Stimulated activated naive B cell treated with anti-CD40 and anti-IgM and Interleukin-4, amounts not matched to agents 10 μg/mL and 1 μg/mL and 100 μg/mL, for 72 hours (primary cell): ENCODE data around the gene YIPF7.
A peak's percentile ranks its signal among the peaks of the same experiment; 100 is the strongest.

Source experiments
- ATAC-seq, 2 donors: fragments of 150-1000 bp; cut with Tn5 transposase; replicated peaks; 2 replicates each; pipeline ENCODE4 v1.10.0; 2021; ENCODE audit warnings: moderate library complexity in 1 of 2
- DNase-seq: peaks from one replicate; pipeline ENCODE4 v3.0.0; 2021
- H3K27ac Mint-ChIP-seq: one replicate; pipeline ENCODE4 v1.8.0; 2022; ENCODE audit warnings: mild to moderate bottlenecking, mixed read lengths
- H3K27me3 Mint-ChIP-seq, 2 donors: one replicate each; pipeline ENCODE4 v1.8.0; 2022; ENCODE audit warnings: mixed read lengths in 2 of 2
- H3K36me3 Mint-ChIP-seq, 2 donors: one replicate each; pipeline ENCODE4 v1.8.0; 2022; ENCODE audit warnings: mixed read lengths in 2 of 2, mild to moderate bottlenecking in 1 of 2
- H3K4me1 Mint-ChIP-seq, 2 donors: one replicate each; pipeline ENCODE4 v1.8.0; 2022; ENCODE audit warnings: mixed read lengths in 2 of 2, mild to moderate bottlenecking in 1 of 2
- H3K4me3 Mint-ChIP-seq, 2 donors: one replicate each; pipeline ENCODE4 v1.8.0; 2022; ENCODE audit warnings: mild to moderate bottlenecking in 2 of 2, mixed read lengths in 2 of 2, moderate library complexity in 1 of 2
- H3K9me3 Mint-ChIP-seq, 2 donors: one replicate each; pipeline ENCODE4 v1.8.0; 2022; ENCODE audit warnings: mixed read lengths in 2 of 2, mild to moderate bottlenecking in 1 of 2

Gene YIPF7

GRCh38 chr4:44651425-44651824 lies at the start of gene YIPF7:
Gene YIPF7 (minus strand): TSS chr4:44651625. CDS start chr4:44650100, 1,525 bp downstream.
- no peaks in the 10 kb centered on the region for H3K4me1 Mint-ChIP-seq
- no peaks in the 10 kb centered on the region for H3K9me3 Mint-ChIP-seq
- H3K36me3 Mint-ChIP-seq: no peaks in the 10 kb centered on the region
- H3K4me3 Mint-ChIP-seq: no peak within 1 kb of the TSS
- H3K27me3 Mint-ChIP-seq: peaks cover 7 to 18% of the 10 kb centered on the region in 2 donors
- DNase-seq: no peak
- no peak within 1 kb of the TSS for H3K27ac Mint-ChIP-seq
- no peak for ATAC-seq

GRCh38 chr4:44701037-44701436 lies 49.6 kb upstream of the YIPF7 start:
- no peaks in the 10 kb centered on the region for H3K9me3 Mint-ChIP-seq
- H3K36me3 Mint-ChIP-seq: peaks cover 24 to 32% of the 10 kb centered on the region in 2 donors
- H3K27ac Mint-ChIP-seq: no peak overlapping the region
- peaks cover 0 to 4% of the 10 kb centered on the region in 2 donors for H3K4me1 Mint-ChIP-seq
- no peaks in the 10 kb centered on the region for H3K27me3 Mint-ChIP-seq
- no peak for DNase-seq
- no peak overlapping the region for H3K4me3 Mint-ChIP-seq
- ATAC-seq: no peak

GRCh38 chr4:44700427-44700826 lies 49.0 kb upstream of the YIPF7 start:
- peaks cover 24 to 32% of the 10 kb centered on the region in 2 donors for H3K36me3 Mint-ChIP-seq
- H3K4me3 Mint-ChIP-seq: no peak overlapping the region
- peaks cover 0 to 4% of the 10 kb centered on the region in 2 donors for H3K4me1 Mint-ChIP-seq
- ATAC-seq (no peak), DNase-seq (no peak)
- no peaks in the 10 kb centered on the region for H3K27me3 Mint-ChIP-seq
- H3K9me3 Mint-ChIP-seq: no peaks in the 10 kb centered on the region
- H3K27ac Mint-ChIP-seq: peak overlapping the region; percentile 38

GRCh38 chr4:44684648-44685047 lies 33.2 kb upstream of the YIPF7 start:
- Mint-ChIP-seq H3K36me3 (peaks cover 16 to 30% of the 10 kb centered on the region in 2 donors), H3K9me3 (no peaks in the 10 kb centered on the region), H3K27ac (no peak overlapping the region), H3K4me1 (peaks cover 6 to 12% of the 10 kb centered on the region in 2 donors), H3K4me3 (no peak overlapping the region), H3K27me3 (no peaks in the 10 kb centered on the region)
- DNase-seq: no peak
- ATAC-seq: no peak

- H3K4me3 Mint-ChIP-seq: peak overlapping the region; percentile 85 to 91
- peak; percentile 15 to 20 for ATAC-seq
- peaks cover 2 to 6% of the 10 kb centered on the region in 2 donors for H3K36me3 Mint-ChIP-seq
- H3K9me3 Mint-ChIP-seq: no peaks in the 10 kb centered on the region
- H3K27me3 Mint-ChIP-seq: peaks cover 0 to 2% of the 10 kb centered on the region in 2 donors
- peaks cover 7 to 24% of the 10 kb centered on the region in 2 donors for H3K4me1 Mint-ChIP-seq
- DNase-seq: no peak
- H3K27ac Mint-ChIP-seq: peak overlapping the region; percentile 99
Observed at GRCh38 chr4:44679060-44679459, 27.6 kb upstream of the YIPF7 start.

- H3K36me3 Mint-ChIP-seq: peaks cover 0 to 4% of the 10 kb centered on the region in 2 donors
- DNase-seq (peak; percentile 89), ATAC-seq (peak; percentile 94 to 96)
- H3K4me3 Mint-ChIP-seq: peak within 1 kb of the TSS; percentile 85 to 91
- peaks cover 0 to 4% of the 10 kb centered on the region in 2 donors for H3K27me3 Mint-ChIP-seq
- peaks cover 7 to 24% of the 10 kb centered on the region in 2 donors for H3K4me1 Mint-ChIP-seq
- H3K9me3 Mint-ChIP-seq: no peaks in the 10 kb centered on the region
- H3K27ac Mint-ChIP-seq: peak within 1 kb of the TSS; percentile 99
Observed at GRCh38 chr4:44678094-44679041, 26.9 kb upstream of the YIPF7 start, which contains the start of gene GUF1. Gene GUF1 (plus strand): TSS chr4:44678420. CDS start chr4:44678623, 203 bp downstream.

GRCh38 chr4:44675366-44675765 lies 23.9 kb upstream of the YIPF7 start:
- Mint-ChIP-seq H3K9me3 (no peaks in the 10 kb centered on the region), H3K27me3 (peaks cover 9 to 19% of the 10 kb centered on the region in 2 donors), H3K36me3 (no peaks in the 10 kb centered on the region), H3K4me3 (no peak overlapping the region), H3K27ac (no peak overlapping the region), H3K4me1 (peaks cover 5 to 12% of the 10 kb centered on the region in 2 donors)
- DNase-seq: no peak
- no peak for ATAC-seq

GRCh38 chr4:44674471-44674870 lies 23.0 kb upstream of the YIPF7 start:
- Mint-ChIP-seq H3K4me1 (peaks cover 5 to 12% of the 10 kb centered on the region in 2 donors), H3K9me3 (no peaks in the 10 kb centered on the region)
- no peak for ATAC-seq

GRCh38 chr4:44671636-44672035 lies 20.2 kb upstream of the YIPF7 start:
- no peaks in the 10 kb centered on the region for H3K9me3 Mint-ChIP-seq
- H3K4me1 Mint-ChIP-seq: no peaks in the 10 kb centered on the region
- H3K27ac Mint-ChIP-seq: no peak overlapping the region
- peaks cover 23 to 40% of the 10 kb centered on the region in 2 donors for H3K27me3 Mint-ChIP-seq
- ATAC-seq (no peak), DNase-seq (no peak)
- H3K4me3 Mint-ChIP-seq: no peak overlapping the region
- no peaks in the 10 kb centered on the region for H3K36me3 Mint-ChIP-seq

More at GRCh38 chr4:44674471-44674870, 23.0 kb upstream of the YIPF7 start:
- DNase-seq: no peak
- Mint-ChIP-seq H3K27me3 (peaks cover 14 to 24% of the 10 kb centered on the region in 2 donors), H3K4me3 (no peak overlapping the region), H3K27ac (no peak overlapping the region), H3K36me3 (no peaks in the 10 kb centered on the region)

GRCh38 chr4:44670506-44671199 lies 19.2 kb upstream of the YIPF7 start:
- DNase-seq (no peak), ATAC-seq (no peak)
- Mint-ChIP-seq H3K27ac (no peak overlapping the region), H3K27me3 (peaks cover 23 to 40% of the 10 kb centered on the region in 2 donors), H3K4me3 (no peak overlapping the region), H3K9me3 (no peaks in the 10 kb centered on the region), H3K36me3 (no peaks in the 10 kb centered on the region), H3K4me1 (no peaks in the 10 kb centered on the region)

- no peak for DNase-seq
- no peak overlapping the region for H3K4me3 Mint-ChIP-seq
- H3K27me3 Mint-ChIP-seq: peaks cover 23 to 36% of the 10 kb centered on the region in 2 donors
- H3K4me1 Mint-ChIP-seq: no peaks in the 10 kb centered on the region
- no peak for ATAC-seq
- no peaks in the 10 kb centered on the region for H3K36me3 Mint-ChIP-seq
- H3K27ac Mint-ChIP-seq: no peak overlapping the region
- H3K9me3 Mint-ChIP-seq: no peaks in the 10 kb centered on the region
Observed at GRCh38 chr4:44668526-44668925, 17.1 kb upstream of the YIPF7 start.

- H3K27me3 Mint-ChIP-seq: peaks cover 9 to 12% of the 10 kb centered on the region in 2 donors
- no peak overlapping the region for H3K27ac Mint-ChIP-seq
- no peaks in the 10 kb centered on the region for H3K4me1 Mint-ChIP-seq
- H3K4me3 Mint-ChIP-seq: no peak overlapping the region
- DNase-seq: no peak
- ATAC-seq: no peak
- no peaks in the 10 kb centered on the region for H3K9me3 Mint-ChIP-seq
- no peaks in the 10 kb centered on the region for H3K36me3 Mint-ChIP-seq
Observed at GRCh38 chr4:44663539-44664263, 12.3 kb upstream of the YIPF7 start.

GRCh38 chr4:44662623-44663005 lies 11.2 kb upstream of the YIPF7 start:
- H3K27ac Mint-ChIP-seq: no peak overlapping the region
- peaks cover 6 to 14% of the 10 kb centered on the region in 2 donors for H3K27me3 Mint-ChIP-seq
- H3K36me3 Mint-ChIP-seq: no peaks in the 10 kb centered on the region
- H3K4me1 Mint-ChIP-seq: no peaks in the 10 kb centered on the region
- DNase-seq (no peak), ATAC-seq (peak in 1 of 2 donors; percentile 31)
- no peak overlapping the region for H3K4me3 Mint-ChIP-seq
- no peaks in the 10 kb centered on the region for H3K9me3 Mint-ChIP-seq
